GM21526 (cell line): ENCODE measurements around the gene KIAA1217.

Experiments
- ATAC-seq: cut with Tn5 transposase; IDR thresholded peaks from one replicate; pipeline ENCODE4 v1.9.1; 2021; ENCODE audit warnings: moderate library complexity; ENCODE audit not compliant: unreplicated experiment, low FRiP score

The KIAA1217 gene

DNA sequence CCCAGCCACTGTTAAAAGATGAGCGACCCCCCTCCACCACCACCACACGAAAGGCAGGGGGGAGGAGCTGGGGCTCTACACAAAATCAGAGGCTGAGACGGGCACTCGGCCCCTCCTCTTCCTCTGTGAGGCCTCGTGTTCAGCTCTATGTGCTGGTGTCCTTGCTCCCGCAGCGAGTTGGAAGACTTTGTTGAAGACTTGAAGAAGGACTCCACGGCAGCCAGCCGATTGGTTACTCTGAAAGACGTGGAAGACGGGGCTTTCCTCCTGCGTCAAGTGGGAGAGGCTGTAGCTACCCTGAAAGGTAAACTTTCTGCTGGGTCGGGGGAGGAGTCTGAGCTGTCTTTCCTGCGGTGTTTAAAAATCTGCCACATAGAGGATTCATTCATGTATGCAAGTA is 311.0 kb downstream of the KIAA1217 start:
- ATAC-seq: no peak

DNA sequence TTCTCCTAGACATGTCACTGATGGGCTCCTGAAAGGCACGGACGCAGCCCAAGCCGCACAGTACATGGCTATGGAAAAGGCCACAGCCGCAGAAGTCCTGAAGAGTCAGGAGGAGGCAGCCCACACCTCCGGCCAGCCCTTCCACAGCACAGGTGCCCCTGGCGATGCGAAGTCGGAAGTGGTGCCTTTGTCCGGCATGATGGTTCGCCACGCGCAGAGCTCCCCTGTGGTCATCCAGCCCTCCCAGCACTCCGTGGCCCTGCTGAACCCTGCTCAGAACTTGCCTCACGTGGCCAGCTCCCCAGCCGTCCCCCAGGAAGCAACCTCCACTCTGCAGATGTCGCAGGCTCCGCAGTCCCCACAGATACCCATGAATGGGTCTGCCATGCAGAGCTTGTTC is 315.4 kb downstream of the KIAA1217 start:
- ATAC-seq: no peak

DNA sequence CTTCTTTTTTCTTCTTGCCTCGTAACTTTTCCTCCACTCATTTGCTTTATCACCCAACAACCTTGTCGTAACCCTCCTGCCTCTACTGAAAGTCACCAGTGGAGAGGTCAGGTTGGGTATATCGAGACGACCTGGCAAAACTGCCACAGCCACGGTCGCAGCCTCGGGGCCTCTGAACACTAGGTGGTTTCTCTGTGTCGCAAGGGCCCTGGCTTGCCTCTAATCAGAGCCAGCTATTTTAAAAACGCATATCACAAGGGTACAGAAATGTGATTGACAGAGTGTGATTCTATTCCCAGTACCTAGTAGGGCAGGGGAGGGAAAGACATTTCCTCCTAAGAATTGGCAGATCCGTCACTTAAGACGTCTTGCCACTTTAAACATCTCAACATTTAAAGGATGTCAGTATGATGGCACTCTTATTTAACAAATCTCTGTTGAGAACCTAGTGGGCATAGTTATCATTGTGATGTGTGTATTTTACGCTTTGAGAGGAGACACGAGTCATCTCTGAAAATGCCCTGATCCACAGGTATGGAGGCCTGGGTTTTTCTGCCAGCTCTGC is 317.2 kb downstream of the KIAA1217 start:
- no peak for ATAC-seq

GRCh38 chr10:24528946-24529345 is 320.0 kb downstream of the KIAA1217 start:
- ATAC-seq: no peak

GRCh38 chr10:24531439-24531838 is 322.5 kb downstream of the KIAA1217 start:
- no peak for ATAC-seq

GRCh38 chr10:24533981-24534380 is 325.0 kb downstream of the KIAA1217 start:
- no peak for ATAC-seq

DNA sequence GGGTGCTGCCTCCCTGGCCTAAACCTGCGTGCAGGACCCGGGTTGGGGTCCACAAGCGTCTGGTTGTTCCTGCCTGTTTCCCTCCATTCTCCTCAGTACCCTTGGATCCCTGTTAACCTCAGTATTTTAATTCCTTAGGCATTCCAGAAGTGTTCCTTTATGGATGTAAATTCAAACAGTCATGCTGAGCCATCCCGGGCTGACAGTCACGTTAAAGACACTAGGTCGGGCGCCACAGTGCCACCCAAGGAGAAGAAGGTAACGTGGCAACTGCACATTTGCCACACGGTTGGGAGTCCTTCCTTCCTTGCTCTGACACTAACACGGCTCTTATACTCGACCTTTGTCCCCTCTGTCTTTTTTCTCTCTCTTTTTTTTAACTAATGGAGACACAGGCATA is 327.7 kb downstream of the KIAA1217 start:
- ATAC-seq: no peak

- no peak for ATAC-seq
Observed at GRCh38 chr10:24541239-24541753, 332.4 kb downstream of the KIAA1217 start.

DNA sequence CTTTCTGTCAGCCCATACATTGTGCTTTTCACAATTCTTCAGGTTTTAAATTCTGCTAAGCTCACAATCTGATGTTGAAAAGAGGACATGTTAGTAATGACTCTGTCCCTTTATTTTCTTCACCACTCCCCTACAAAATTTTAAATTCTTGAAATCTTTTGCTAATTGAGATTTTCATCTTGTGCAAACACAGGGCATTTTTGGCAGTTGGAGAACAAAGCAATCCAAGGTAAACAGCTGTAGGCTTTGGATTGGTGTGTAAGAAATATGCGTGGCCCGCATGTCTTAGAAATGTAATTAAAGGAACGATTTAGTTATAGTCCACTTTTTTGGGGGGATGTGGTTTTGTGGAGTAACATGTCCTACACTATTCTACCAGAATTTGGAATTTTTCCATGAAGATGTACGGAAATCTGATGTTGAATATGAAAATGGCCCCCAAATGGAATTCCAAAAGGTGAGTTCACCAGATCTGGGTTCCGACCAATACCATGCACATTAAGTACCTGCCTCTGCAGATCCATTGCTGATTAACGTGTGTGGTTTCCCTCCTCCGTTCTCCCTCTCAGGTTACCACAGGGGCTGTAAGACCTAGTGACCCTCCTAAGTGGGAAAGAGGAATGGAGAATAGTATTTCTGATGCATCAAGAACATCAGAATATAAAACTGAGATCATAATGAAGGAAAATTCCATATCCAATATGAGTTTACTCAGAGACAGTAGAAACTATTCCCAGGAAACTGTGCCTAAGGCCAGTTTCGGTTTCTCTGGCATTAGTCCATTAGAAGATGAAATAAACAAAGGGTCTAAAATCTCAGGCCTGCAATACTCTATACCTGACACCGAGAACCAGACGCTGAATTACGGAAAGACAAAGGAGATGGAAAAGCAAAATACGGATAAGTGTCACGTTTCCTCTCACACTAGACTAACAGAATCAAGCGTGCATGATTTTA is 333.7 kb downstream of the KIAA1217 start:
- no peak for ATAC-seq

GRCh38 chr10:24544776-24545175 is 335.8 kb downstream of the KIAA1217 start:
- ATAC-seq: no peak

DNA sequence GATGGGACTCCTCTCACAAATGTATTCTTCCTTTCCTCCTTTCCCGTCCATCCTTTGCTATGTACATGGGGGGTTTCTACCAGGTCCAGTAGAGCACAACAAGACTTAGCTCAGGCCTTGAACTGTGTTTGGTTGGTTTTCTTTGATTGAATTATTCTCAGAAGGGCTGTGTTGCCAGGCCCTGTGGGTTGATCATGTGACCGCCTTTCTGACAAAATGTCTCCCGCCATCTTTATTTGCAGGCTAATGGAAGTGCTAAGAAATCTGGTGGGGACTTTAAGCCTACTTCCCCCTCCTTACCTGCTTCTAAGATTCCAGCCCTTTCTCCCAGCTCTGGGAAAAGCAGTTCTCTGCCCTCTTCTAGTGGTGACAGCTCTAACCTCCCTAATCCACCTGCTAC is 336.6 kb downstream of the KIAA1217 start:
- ATAC-seq: no peak

GRCh38 chr10:24550680-24551079 is 341.7 kb downstream of the KIAA1217 start:
- no peak for ATAC-seq

GRCh38 chr10:24551161-24551560 is 342.2 kb downstream of the KIAA1217 start:
- ATAC-seq: no peak

- ATAC-seq: peak; percentile 60
Observed at GRCh38 chr10:24552346-24553016, 343.5 kb downstream of the KIAA1217 start.

DNA sequence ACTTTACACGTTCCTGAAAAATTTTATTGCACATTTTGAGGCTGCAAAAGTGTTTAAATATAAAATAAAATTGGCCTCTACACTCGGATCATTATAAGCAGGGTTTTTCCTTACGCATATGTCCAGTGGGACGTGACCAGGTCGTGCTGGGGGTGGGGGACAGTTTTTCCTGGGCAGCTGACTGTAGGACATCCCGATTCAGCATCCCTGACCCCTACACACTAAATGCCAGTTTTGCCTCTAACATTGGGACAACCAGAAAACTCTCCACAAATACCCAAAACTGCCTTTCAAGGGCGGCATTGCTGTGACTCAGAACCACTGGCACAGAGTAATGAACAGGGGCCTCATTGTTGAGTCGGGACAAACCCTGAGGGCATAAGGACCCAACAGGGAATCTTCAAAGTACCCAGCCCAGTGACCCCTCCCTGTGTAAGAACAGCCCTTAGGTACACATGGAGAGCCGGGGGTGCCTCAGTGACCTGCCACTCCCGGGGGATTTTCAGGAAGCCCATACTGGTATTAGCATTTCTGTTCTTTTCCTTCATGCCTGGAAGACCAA is 344.2 kb downstream of the KIAA1217 start:
- ATAC-seq: no peak

DNA sequence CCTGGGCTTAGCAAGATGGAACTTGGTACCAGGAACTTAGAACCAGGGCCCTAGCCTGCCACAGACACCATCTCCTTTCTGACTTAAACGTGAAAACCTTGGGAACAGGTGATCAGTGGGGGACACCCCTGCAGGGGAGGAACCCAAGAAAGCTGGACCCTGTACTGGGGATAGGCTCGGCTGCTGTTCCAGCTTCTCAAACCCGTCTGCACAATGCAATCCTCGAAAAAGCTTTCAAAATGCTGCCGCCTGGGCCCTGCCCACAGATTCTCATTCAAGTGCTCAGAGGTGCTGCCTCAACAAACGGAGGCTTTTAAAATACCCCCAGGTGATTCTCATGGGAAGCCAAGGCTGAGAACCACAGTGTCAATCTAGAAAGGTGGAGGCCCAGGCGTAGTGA is 345.1 kb downstream of the KIAA1217 start:
- ATAC-seq: no peak

- ATAC-seq: no peak
Observed at GRCh38 chr10:24556126-24556749, 347.3 kb downstream of the KIAA1217 start.

- no peak for ATAC-seq
Observed at GRCh38 chr10:24556750-24557742, 348.1 kb downstream of the KIAA1217 start.

DNA sequence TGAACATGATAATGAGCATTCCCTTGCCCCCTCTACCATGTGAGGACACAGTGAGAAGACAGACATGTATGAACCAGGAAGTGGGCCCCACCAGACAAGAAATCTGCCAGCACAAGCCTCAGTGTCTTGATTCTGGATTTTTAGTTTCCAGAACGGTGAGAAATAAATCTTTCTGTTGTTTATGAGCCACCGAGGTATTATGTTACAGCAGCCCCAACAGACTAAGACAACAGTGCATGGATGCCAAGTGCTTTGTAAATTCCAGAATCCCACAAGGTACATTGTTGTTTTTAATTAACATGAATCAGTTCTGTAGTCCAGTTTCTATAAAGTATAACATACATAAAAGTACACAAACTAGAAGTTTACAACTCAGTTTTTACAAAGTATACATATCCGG is 352.5 kb downstream of the KIAA1217 start:
- ATAC-seq: no peak
